CD14-positive monocyte (primary cell): ENCODE measurements around the gene POMT2. TPM values are rescaled to one million over a fixed set of nuclear protein-coding genes. Genes with fewer than 3 reads are reported as not detected.

ENCODE experiments used
- DNase-seq, 3 donors: peaks; one replicate each; pipeline ENCODE4 v3.0.0-alpha.2; 2011 to 2022
- H2AFZ ChIP-seq: 2 replicates; pipeline ENCODE4 v1.6.0; 2012; ENCODE audit warnings: mild to moderate bottlenecking, low read depth, low read length, inconsistent platforms; ENCODE audit not compliant: insufficient read depth, poor library complexity, severe bottlenecking
- H3K27ac ChIP-seq, 2 donors: 1 replicate in 1 of 2; 2 replicates in 1 of 2; pipeline ENCODE4 v1.5.1; 2012 to 2013; ENCODE audit warnings: low read length in 2 of 2, control low read depth in 1 of 2, inconsistent platforms in 1 of 2, low read depth in 1 of 2, mild to moderate bottlenecking in 1 of 2
- H3K27me3 ChIP-seq, 2 donors: one replicate each; pipeline versions ENCODE4 v1.6.0 to v1.6.1; 2011 to 2013; ENCODE audit warnings: low read length in 2 of 2; ENCODE audit not compliant: control insufficient read depth in 2 of 2, insufficient read depth in 2 of 2
- H3K36me3 ChIP-seq, 2 donors: replicated peaks in 1 of 2; 1 replicate in 1 of 2; 2 replicates in 1 of 2; pipeline versions ENCODE4 v1.5.1 to v1.6.1; 2012 to 2013; ENCODE audit warnings: low read length in 2 of 2, control low read depth in 1 of 2, inconsistent platforms in 1 of 2, mild to moderate bottlenecking in 1 of 2; ENCODE audit not compliant: insufficient read depth in 2 of 2, control insufficient read depth in 1 of 2
- H3K4me1 ChIP-seq, 2 donors: 1 replicate in 1 of 2; 2 replicates in 1 of 2; pipeline versions ENCODE4 v1.5.1 to v1.6.1; 2012 to 2013; ENCODE audit warnings: low read length in 2 of 2, control low read depth in 1 of 2, inconsistent platforms in 1 of 2, mild to moderate bottlenecking in 1 of 2, moderate library complexity in 1 of 2; ENCODE audit not compliant: insufficient read depth in 2 of 2, control insufficient read depth in 1 of 2
- H3K4me2 ChIP-seq: replicated peaks from 2 replicates; pipeline ENCODE3; 2012; ENCODE audit warnings: low read length, moderate library complexity, mild to moderate bottlenecking; ENCODE audit not compliant: poor library complexity, severe bottlenecking; ENCODE audit errors: extremely low read depth
- H3K4me3 ChIP-seq, 3 experiments: fragments of 200-600 bp in 1 of 3; sonication (generic) in 1 of 3; replicated peaks in 1 of 3; 1 replicate in 2 of 3; 2 replicates in 1 of 3; pipeline ENCODE4 v1.5.1; 2011 to 2013; ENCODE audit warnings: low read length in 3 of 3, mild to moderate bottlenecking in 3 of 3, control low read depth in 2 of 3, low read depth in 2 of 3, inconsistent platforms in 1 of 3, moderate library complexity in 1 of 3
- H3K79me2 ChIP-seq: 2 replicates; pipeline ENCODE4 v1.6.0; 2012; ENCODE audit warnings: mild to moderate bottlenecking, control low read depth, inconsistent platforms, low read length, moderate library complexity; ENCODE audit not compliant: insufficient read depth
- H3K9ac ChIP-seq: 2 replicates; pipeline ENCODE4 v1.6.0; 2017; ENCODE audit warnings: low read length, mild to moderate bottlenecking; ENCODE audit not compliant: insufficient read depth, poor library complexity, severe bottlenecking
- H3K9me3 ChIP-seq, 2 donors: replicated peaks in 1 of 2; 1 replicate in 1 of 2; 2 replicates in 1 of 2; pipeline versions ENCODE4 v1.5.1 to v1.6.1; 2012 to 2013; ENCODE audit warnings: low read length in 2 of 2, control low read depth in 1 of 2; ENCODE audit not compliant: control insufficient read depth in 1 of 2, insufficient read depth in 1 of 2
- H4K20me1 ChIP-seq: 2 replicates; pipeline ENCODE4 v1.6.0; 2012; ENCODE audit warnings: mild to moderate bottlenecking, low read length, control low read depth, moderate library complexity; ENCODE audit not compliant: insufficient read depth
- H3K27ac Mint-ChIP-seq, 7 donors: one replicate each; pipeline ENCODE4 v1.8.0; 2020; ENCODE audit warnings: mild to moderate bottlenecking in 7 of 7, mixed read lengths in 7 of 7, moderate library complexity in 6 of 7, inconsistent platforms in 2 of 7
- H3K27me3 Mint-ChIP-seq, 3 donors: one replicate each; pipeline ENCODE4 v1.8.0; 2021 to 2022; ENCODE audit warnings: low read depth in 3 of 3, mild to moderate bottlenecking in 3 of 3, mixed read lengths in 3 of 3, moderate library complexity in 3 of 3, inconsistent platforms in 1 of 3
- H3K36me3 Mint-ChIP-seq, 2 donors: one replicate each; pipeline ENCODE4 v1.8.0; 2020; ENCODE audit warnings: mixed read lengths in 2 of 2, inconsistent platforms in 1 of 2, mild to moderate bottlenecking in 1 of 2
- H3K4me1 Mint-ChIP-seq: one replicate; pipeline ENCODE4 v1.8.0; 2020; ENCODE audit warnings: mild to moderate bottlenecking, mixed read lengths
- H3K4me3 Mint-ChIP-seq, 2 donors: one replicate each; pipeline ENCODE4 v1.8.0; 2020; ENCODE audit warnings: mild to moderate bottlenecking in 2 of 2, mixed read lengths in 2 of 2, moderate library complexity in 1 of 2
- H3K9me3 Mint-ChIP-seq, 7 donors: one replicate each; pipeline ENCODE4 v1.8.0; 2020 to 2022; ENCODE audit warnings: mixed read lengths in 7 of 7, mild to moderate bottlenecking in 6 of 7, moderate library complexity in 6 of 7, inconsistent platforms in 2 of 7
- CTCF ChIP-seq: fragments of 200-600 bp; IDR thresholded peaks from one replicate; pipeline ENCODE4 v1.8.0; 2022; ENCODE audit warnings: antibody characterized with exemption, mild to moderate bottlenecking
- WGBS: methylation state at CpG from one replicate; pipeline ENCODE4 v1.1.5; 2013; ENCODE audit warnings: missing lambda C conversion rate; ENCODE audit not compliant: insufficient coverage; 5-methylcytosine and 5-hydroxymethylcytosine counted together
- intact Hi-C, 2 donors: fragments of 100-400 bp; cut with micrococcal nuclease; formaldehyde crosslinking; loops; one replicate each; pipeline versions ENCODE4 v1.15.0 to v1.15.1; 2023
- polyA plus RNA-seq, 3 donors: library from polyadenylated mRNA; depleted of rRNA in 1 of 3; unstranded in 2 of 3; stranded (reverse) in 1 of 3; fragments of 300-500 nt in 2 of 3; fragments of >200 nt in 1 of 3; fragmentation: Illumina TruSeq in 2 of 3; gene quantifications; 1 replicate in 2 of 3; 2 replicates in 1 of 3; pipeline ENCODE4 v1.2.3, GENCODE V29; 2012 to 2021

Gene POMT2
- polyA plus RNA-seq, 3 donors, result 1.5 to 8.9 (median 1.8) TPM

GRCh38 chr14:77257700-77258099 is 63.0 kb downstream of the POMT2 start:
- Mint-ChIP-seq H3K4me1 (peaks cover 2% of the 10 kb centered on the region), H3K27ac (no peak overlapping the region), H3K9me3 (peaks cover 0 to 2% (median 0%) of the 10 kb centered on the region in 7 donors), H3K27me3 (peaks cover 2 to 19% (median 8%) of the 10 kb centered on the region in 3 donors), H3K4me3 (no peak overlapping the region), H3K36me3 (no peaks in the 10 kb centered on the region)
- Histone ChIP-seq H3K4me1 (no peaks in the 10 kb centered on the region), H3K36me3 (no peaks in the 10 kb centered on the region), H3K27ac (no peak overlapping the region), H3K4me3 (no peak overlapping the region), H3K27me3 (no peaks in the 10 kb centered on the region), H3K4me2 (no peak overlapping the region), H3K9ac (no peak overlapping the region), H3K9me3 (no peaks in the 10 kb centered on the region), H2AFZ (no peak overlapping the region), H3K79me2 (no peaks in the 10 kb centered on the region), H4K20me1 (no peaks in the 10 kb centered on the region)
- 97% methylated on average over 10 of the region's 10 CpGs for WGBS
- intact Hi-C loops, result no loop called here
- no peak for DNase-seq
- TF ChIP-seq CTCF, result no peak

GRCh38 chr14:77256694-77257093 is 64.0 kb downstream of the POMT2 start:
- peaks cover 2% of the 10 kb centered on the region for H3K4me1 Mint-ChIP-seq
- H3K36me3 Mint-ChIP-seq, result no peaks in the 10 kb centered on the region
- Histone ChIP-seq H3K27ac (no peak overlapping the region), H3K9me3 (no peaks in the 10 kb centered on the region), H3K79me2 (no peaks in the 10 kb centered on the region), H4K20me1 (no peaks in the 10 kb centered on the region), H2AFZ (no peak overlapping the region), H3K9ac (no peak overlapping the region), H3K36me3 (no peaks in the 10 kb centered on the region), H3K4me1 (no peaks in the 10 kb centered on the region), H3K27me3 (no peaks in the 10 kb centered on the region), H3K4me2 (no peak overlapping the region), H3K4me3 (no peak overlapping the region)
- H3K4me3 Mint-ChIP-seq, result no peak overlapping the region
- H3K27ac Mint-ChIP-seq, result no peak overlapping the region
- H3K27me3 Mint-ChIP-seq, result peaks cover 6 to 16% (median 9%) of the 10 kb centered on the region in 3 donors
- no peak for DNase-seq
- intact Hi-C loops, result no loop called here
- TF ChIP-seq CTCF, result no peak
- WGBS, result no CpG with 5 or more reads among the region's 8 CpGs
- peaks cover 0 to 2% (median 0%) of the 10 kb centered on the region in 7 donors for H3K9me3 Mint-ChIP-seq
